HCT116 (cell line): ENCODE results near the gene PRM1. TPM values are rescaled to one million over a fixed set of nuclear protein-coding genes. Genes with fewer than 3 reads are reported as not detected.

Experiments
- CEBPB ChIP-seq: IDR thresholded peaks from 2 replicates; pipeline ENCODE4 v1.6.1; 2012; ENCODE audit warnings: low read depth
- CTCF ChIP-seq, 3 experiments: fragments of 200-600 bp in 1 of 3; sonication (generic) in 1 of 3; IDR thresholded peaks in 2 of 3; conservative IDR thresholded peaks in 1 of 3; 2 replicates each; pipeline ENCODE4 v1.5.1; 2012 to 2017; ENCODE audit warnings: low read depth in 2 of 3, low read length in 2 of 3, antibody characterized with exemption in 1 of 3, borderline replicate concordance in 1 of 3, control low read depth in 1 of 3, mild to moderate bottlenecking in 1 of 3, mixed read lengths in 1 of 3, mixed run types in 1 of 3, moderate library complexity in 1 of 3; ENCODE audit not compliant: insufficient read depth in 1 of 3
- REST ChIP-seq: IDR thresholded peaks from 2 replicates; pipeline ENCODE4 v1.6.1; 2012; ENCODE audit warnings: low read depth
- YY1 ChIP-seq: IDR thresholded peaks from 2 replicates; pipeline ENCODE4 v1.6.1; 2011; ENCODE audit warnings: low read length, low read depth, moderate library complexity, mild to moderate bottlenecking; ENCODE audit not compliant: insufficient replicate concordance; ENCODE audit errors: extremely low read depth
- ZBTB33 ChIP-seq: IDR thresholded peaks from 2 replicates; pipeline ENCODE4 v1.6.1; 2011; ENCODE audit warnings: mild to moderate bottlenecking, low read length, moderate library complexity; ENCODE audit not compliant: insufficient replicate concordance; ENCODE audit errors: extremely low read depth
- ZNF274 ChIP-seq: fragments of 200-500 bp; sonication (Bioruptor generic); IDR thresholded peaks from 2 replicates; pipeline ENCODE4 v1.6.1; 2014; ENCODE audit warnings: mild to moderate bottlenecking, low read depth, low read length, inconsistent platforms
- total RNA-seq: library from RNA; stranded (reverse); gene quantifications from one replicate; pipeline ENCODE4 v1.2.1, GENCODE V29; 2021; ENCODE audit not compliant: unreplicated experiment

PRM1 gene
- total RNA-seq, 1 experiment from 2014 or later, result not detected

- TF ChIP-seq REST, result no peak
- no peak for TF ChIP-seq YY1
- TF ChIP-seq CEBPB, result no peak
- TF ChIP-seq ZNF274, result no peak
- no peak for TF ChIP-seq ZBTB33
- peak; percentile 75 to 82 (median 77) for TF ChIP-seq CTCF (IDR thresholded peaks at IDR 0.05 in 2 of 3, conservative IDR thresholded peaks at IDR 0.05 in 1 of 3; ENCODE audit: borderline replicate concordance in 1 of 3, insufficient read depth in 1 of 3, low read depth in 2 of 3, low read length in 2 of 3)
Measured at GRCh38 chr16:11255737-11256660, 25.1 kb downstream of the PRM1 start, which contains the start of gene SOCS1 (continued).
